Measurements from ENCODE around the gene C11orf86. TPM values are rescaled to one million over a fixed set of nuclear protein-coding genes. Genes with fewer than 3 reads are reported as not detected.
"Not testable (repeated sequence)": the region's sequence is repeated elsewhere in the genome, so short reads cannot be mapped to it uniquely, and the experiment has no call there.

The C11orf86 gene
- total RNA-seq, 1 experiment from 2014 or later, result 0.68 TPM

GRCh38 chr11:66958232-66958955 lies 16.7 kb upstream of the C11orf86 start, which contains the start of gene PC (continued):
- TF ChIP-seq, protein P1, sequence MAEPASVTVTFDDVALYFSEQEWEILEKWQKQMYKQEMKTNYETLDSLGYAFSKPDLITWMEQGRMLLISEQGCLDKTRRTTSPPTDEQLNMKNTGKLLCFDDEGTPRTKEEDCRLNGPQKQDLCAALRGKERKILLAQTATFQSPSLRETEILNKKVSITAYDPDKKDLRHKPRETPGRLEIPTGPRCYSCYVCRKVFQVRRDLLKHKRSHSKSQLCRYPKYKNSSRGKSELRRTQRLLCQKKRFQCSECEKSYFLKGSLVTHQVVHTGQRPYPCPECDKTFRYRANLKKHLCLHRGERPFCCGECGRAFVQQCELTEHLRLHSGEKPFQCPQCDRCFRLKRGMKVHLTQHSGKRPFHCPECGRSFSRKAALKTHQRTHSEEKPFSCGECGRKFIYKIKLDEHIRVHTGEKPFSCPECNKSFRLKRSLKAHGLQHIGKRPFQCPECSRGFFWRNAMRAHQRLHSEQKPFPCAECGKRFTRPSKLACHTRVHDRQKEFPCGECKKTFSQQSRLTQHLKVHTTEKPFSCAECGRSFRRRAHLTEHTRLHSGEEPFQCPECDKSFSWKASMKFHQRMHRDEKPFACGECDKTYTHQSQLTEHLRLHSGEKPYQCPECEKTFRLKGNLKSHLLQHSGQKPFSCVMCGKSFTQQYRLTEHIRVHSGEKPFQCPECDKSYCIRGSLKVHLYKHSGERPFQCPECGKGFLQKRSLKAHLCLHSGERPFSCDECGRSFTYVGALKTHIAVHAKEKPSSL (CRISPR knock-in tag; conservative IDR thresholded peaks at IDR 0.05), result no peak

- Mint-ChIP-seq H3K9me3 (no peaks in the 10 kb centered on the region), H3K4me3 (peak overlapping the region; percentile 71), H3K27me3 (ENCODE audit: low read depth) (peaks cover 17% of the 10 kb centered on the region), H3K4me1 (peaks cover 26% of the 10 kb centered on the region), H3K36me3 (peaks cover 2% of the 10 kb centered on the region; the same call in 1 of the 2 replicates), H3K27ac (peak overlapping the region; percentile 99)
- ATAC-seq (no peak), DNase-seq (ENCODE audit: low spot score) (no peak)
- CTCF ChIA-PET, result interaction anchor here (0.8 to 4.4 kb wide), 11 partner anchors 8 to 493 kb away, joined by 3 to 29 read pairs (median 6); partner anchors contain the start of genes C11orf86, PELI3 and SYT12
- TF ChIP-seq EMX1 (CRISPR knock-in tag; IDR thresholded peaks at IDR 0.05) (no peak), FOXP1 (CRISPR knock-in tag; IDR thresholded peaks at IDR 0.05; ENCODE audit: borderline replicate concordance) (peak; percentile 10; the same call in 1 of the 2 replicates), MAX (CRISPR knock-in tag; IDR thresholded peaks at IDR 0.05) (peak; percentile 63; the same call in 1 of the 2 replicates), MYBL2 (CRISPR knock-in tag; IDR thresholded peaks at IDR 0.05) (peak; percentile 17), GRHL2 (CRISPR knock-in tag; IDR thresholded peaks at IDR 0.05; ENCODE audit: insufficient replicate concordance, severe bottlenecking) (no peak), ESRRA (CRISPR knock-in tag; IDR thresholded peaks at IDR 0.05; ENCODE audit: borderline replicate concordance) (peak; percentile 37; the same call in 1 of the 2 replicates)
- TF ChIP-seq, protein P2, sequence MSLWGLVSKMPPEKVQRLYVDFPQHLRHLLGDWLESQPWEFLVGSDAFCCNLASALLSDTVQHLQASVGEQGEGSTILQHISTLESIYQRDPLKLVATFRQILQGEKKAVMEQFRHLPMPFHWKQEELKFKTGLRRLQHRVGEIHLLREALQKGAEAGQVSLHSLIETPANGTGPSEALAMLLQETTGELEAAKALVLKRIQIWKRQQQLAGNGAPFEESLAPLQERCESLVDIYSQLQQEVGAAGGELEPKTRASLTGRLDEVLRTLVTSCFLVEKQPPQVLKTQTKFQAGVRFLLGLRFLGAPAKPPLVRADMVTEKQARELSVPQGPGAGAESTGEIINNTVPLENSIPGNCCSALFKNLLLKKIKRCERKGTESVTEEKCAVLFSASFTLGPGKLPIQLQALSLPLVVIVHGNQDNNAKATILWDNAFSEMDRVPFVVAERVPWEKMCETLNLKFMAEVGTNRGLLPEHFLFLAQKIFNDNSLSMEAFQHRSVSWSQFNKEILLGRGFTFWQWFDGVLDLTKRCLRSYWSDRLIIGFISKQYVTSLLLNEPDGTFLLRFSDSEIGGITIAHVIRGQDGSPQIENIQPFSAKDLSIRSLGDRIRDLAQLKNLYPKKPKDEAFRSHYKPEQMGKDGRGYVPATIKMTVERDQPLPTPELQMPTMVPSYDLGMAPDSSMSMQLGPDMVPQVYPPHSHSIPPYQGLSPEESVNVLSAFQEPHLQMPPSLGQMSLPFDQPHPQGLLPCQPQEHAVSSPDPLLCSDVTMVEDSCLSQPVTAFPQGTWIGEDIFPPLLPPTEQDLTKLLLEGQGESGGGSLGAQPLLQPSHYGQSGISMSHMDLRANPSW (CRISPR knock-in tag; conservative IDR thresholded peaks at IDR 0.05; ENCODE audit: low read depth), result no peak
- POLR2A ChIA-PET, result interaction anchor here (0.6 to 1.9 kb wide), 10 partner anchors 9 to 281 kb away, joined by 3 to 9 read pairs (median 5); partner anchors contain the start of genes C11orf86 and RCE1
Observed at GRCh38 chr11:66958956-66959274, 16.2 kb upstream of the C11orf86 start.

DNA sequence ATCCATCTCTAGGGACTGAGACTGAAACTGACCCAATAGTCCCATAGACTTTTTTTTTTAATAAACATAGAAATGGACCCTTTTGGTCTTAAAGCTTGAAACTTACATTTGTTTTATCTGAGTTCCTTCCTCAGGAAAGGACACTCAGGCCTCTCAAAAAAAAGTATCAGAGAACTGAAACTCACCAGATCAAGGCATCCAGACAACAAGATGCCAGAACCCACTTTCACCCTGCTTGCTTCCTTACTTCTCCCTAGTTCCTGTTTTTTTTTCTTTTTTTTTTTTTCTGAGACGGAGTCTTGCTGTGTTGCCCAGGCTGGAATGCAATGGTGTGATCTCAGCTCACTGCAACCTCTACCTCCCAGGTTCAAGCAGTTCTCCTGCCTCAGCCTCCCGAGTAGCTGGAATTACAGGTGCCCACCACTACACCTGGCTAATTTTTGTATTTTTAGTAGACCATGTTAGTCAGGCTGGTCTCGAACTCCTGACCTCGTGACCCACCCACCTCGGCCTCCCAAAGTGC lies 13.4 kb upstream of the C11orf86 start:
- Mint-ChIP-seq H3K27me3 (ENCODE audit: low read depth) (peaks cover 17% of the 10 kb centered on the region), H3K4me1 (peaks cover 20% of the 10 kb centered on the region)
- H3K9me3 Mint-ChIP-seq; DNase-seq (ENCODE audit: low spot score); H3K4me3 Mint-ChIP-seq; POLR2A ChIA-PET; H3K27ac Mint-ChIP-seq; ATAC-seq; H3K36me3 Mint-ChIP-seq: not testable (repeated sequence)
- CTCF ChIA-PET, result interaction anchor here (1.4 kb wide), 1 partner anchor 60 kb away, joined by 5 read pairs; no protein-coding TSS in a partner anchor

- H3K27ac Mint-ChIP-seq, result no peak overlapping the region
- H3K4me3 Mint-ChIP-seq, result no peak overlapping the region
- ChIA-PET CTCF (interaction anchor here (1.4 kb wide), 1 partner anchor 59 kb away, joined by 5 read pairs; no protein-coding TSS in a partner anchor), POLR2A (no interaction called here)
- H3K36me3 Mint-ChIP-seq, result no peaks in the 10 kb centered on the region
- no peaks in the 10 kb centered on the region for H3K9me3 Mint-ChIP-seq
- no peak for ATAC-seq
- DNase-seq (ENCODE audit: low spot score), result no peak
- H3K4me1 Mint-ChIP-seq, result peaks cover 15% of the 10 kb centered on the region
- peaks cover 17% of the 10 kb centered on the region for H3K27me3 Mint-ChIP-seq (ENCODE audit: low read depth)
- TF ChIP-seq ZNF423 (CRISPR knock-in tag; IDR thresholded peaks at IDR 0.05) (no peak), ZNF671 (CRISPR knock-in tag; IDR thresholded peaks at IDR 0.05) (no peak), CREM (CRISPR knock-in tag; IDR thresholded peaks at IDR 0.05) (no peak), NFYB (CRISPR knock-in tag; conservative IDR thresholded peaks at IDR 0.05; ENCODE audit: low read depth) (no peak), RORB (CRISPR knock-in tag; IDR thresholded peaks at IDR 0.05) (no peak), GRHL2 (CRISPR knock-in tag; IDR thresholded peaks at IDR 0.05; ENCODE audit: insufficient replicate concordance, severe bottlenecking) (no peak), CBFB (CRISPR knock-in tag; IDR thresholded peaks at IDR 0.05; ENCODE audit: low read depth) (no peak), USF2 (CRISPR knock-in tag; IDR thresholded peaks at IDR 0.05) (no peak), TEAD1 (CRISPR knock-in tag; IDR thresholded peaks at IDR 0.05) (no peak), SP1 (CRISPR knock-in tag; conservative IDR thresholded peaks at IDR 0.05) (no peak), FOXJ3 (CRISPR knock-in tag; IDR thresholded peaks at IDR 0.05; ENCODE audit: borderline replicate concordance) (no peak), TP53 (CRISPR knock-in tag; IDR thresholded peaks at IDR 0.05) (no peak), MAX (CRISPR knock-in tag; IDR thresholded peaks at IDR 0.05) (no peak), ERG (CRISPR knock-in tag; IDR thresholded peaks at IDR 0.05) (no peak), ATF1 (CRISPR knock-in tag; IDR thresholded peaks at IDR 0.05) (no peak), ESRRA (CRISPR knock-in tag; IDR thresholded peaks at IDR 0.05; ENCODE audit: borderline replicate concordance) (no peak)
Observed at GRCh38 chr11:66962247-66962646, 12.9 kb upstream of the C11orf86 start.
